Uterus (tissue), 2 donors: ENCODE results near the gene WIPI1.

ENCODE experiments used
- POLR2A ChIP-seq, 2 donors: fragments of 450-650 bp; IDR thresholded peaks; one replicate each; pipeline ENCODE4 v1.6.1; 2016; ENCODE audit warnings: antibody characterized with exemption in 2 of 2, mild to moderate bottlenecking in 1 of 2, moderate library complexity in 1 of 2
- TF ChIP-seq, protein P1 (sequence below), 4 experiments: fragments of 200-600 bp in 2 of 4; fragments of 450-650 bp in 2 of 4; sonication (generic) in 2 of 4; IDR thresholded peaks; one replicate each; pipeline ENCODE4 v1.5.1; 2016 to 2019; ENCODE audit warnings: antibody characterized with exemption in 4 of 4, mild to moderate bottlenecking in 2 of 4, moderate library complexity in 1 of 4

DNA sequence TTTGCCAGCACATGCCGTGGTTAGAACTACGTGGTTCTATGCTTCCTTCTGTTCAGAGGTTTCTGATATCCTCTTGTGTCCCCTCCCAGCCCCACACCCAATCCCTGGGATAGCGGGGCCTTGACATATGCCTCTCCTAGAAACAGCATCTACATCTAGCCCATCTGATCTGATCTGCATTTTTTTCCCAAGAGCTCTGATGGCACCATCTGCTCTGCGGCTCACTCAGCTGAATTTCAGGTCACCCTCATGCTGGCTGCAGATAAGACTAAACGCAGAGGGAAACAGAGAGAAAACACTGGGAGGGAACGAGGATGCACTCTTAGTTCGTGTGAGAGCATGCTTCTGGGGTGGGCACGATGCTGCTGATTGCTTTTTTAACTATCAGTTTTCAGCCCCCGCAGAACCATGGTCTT lies 10.7 kb downstream of the WIPI1 start:
- TF ChIP-seq, protein P1, sequence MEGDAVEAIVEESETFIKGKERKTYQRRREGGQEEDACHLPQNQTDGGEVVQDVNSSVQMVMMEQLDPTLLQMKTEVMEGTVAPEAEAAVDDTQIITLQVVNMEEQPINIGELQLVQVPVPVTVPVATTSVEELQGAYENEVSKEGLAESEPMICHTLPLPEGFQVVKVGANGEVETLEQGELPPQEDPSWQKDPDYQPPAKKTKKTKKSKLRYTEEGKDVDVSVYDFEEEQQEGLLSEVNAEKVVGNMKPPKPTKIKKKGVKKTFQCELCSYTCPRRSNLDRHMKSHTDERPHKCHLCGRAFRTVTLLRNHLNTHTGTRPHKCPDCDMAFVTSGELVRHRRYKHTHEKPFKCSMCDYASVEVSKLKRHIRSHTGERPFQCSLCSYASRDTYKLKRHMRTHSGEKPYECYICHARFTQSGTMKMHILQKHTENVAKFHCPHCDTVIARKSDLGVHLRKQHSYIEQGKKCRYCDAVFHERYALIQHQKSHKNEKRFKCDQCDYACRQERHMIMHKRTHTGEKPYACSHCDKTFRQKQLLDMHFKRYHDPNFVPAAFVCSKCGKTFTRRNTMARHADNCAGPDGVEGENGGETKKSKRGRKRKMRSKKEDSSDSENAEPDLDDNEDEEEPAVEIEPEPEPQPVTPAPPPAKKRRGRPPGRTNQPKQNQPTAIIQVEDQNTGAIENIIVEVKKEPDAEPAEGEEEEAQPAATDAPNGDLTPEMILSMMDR (IDR thresholded peaks at IDR 0.05) = no peak
- no peak for TF ChIP-seq POLR2A (IDR thresholded peaks at IDR 0.05)
